NCI-H2029 (cell line): ENCODE measurements around the gene ADARB2.
"Not testable (repeated sequence)": the region's sequence is repeated elsewhere in the genome, so short reads cannot be mapped to it uniquely, and the experiment has no call there.

Experiments
- DNase-seq: peaks from one replicate; lab custom pipeline; 2025; lab: John Stamatoyannopoulos, UW

Gene ADARB2

DNA sequence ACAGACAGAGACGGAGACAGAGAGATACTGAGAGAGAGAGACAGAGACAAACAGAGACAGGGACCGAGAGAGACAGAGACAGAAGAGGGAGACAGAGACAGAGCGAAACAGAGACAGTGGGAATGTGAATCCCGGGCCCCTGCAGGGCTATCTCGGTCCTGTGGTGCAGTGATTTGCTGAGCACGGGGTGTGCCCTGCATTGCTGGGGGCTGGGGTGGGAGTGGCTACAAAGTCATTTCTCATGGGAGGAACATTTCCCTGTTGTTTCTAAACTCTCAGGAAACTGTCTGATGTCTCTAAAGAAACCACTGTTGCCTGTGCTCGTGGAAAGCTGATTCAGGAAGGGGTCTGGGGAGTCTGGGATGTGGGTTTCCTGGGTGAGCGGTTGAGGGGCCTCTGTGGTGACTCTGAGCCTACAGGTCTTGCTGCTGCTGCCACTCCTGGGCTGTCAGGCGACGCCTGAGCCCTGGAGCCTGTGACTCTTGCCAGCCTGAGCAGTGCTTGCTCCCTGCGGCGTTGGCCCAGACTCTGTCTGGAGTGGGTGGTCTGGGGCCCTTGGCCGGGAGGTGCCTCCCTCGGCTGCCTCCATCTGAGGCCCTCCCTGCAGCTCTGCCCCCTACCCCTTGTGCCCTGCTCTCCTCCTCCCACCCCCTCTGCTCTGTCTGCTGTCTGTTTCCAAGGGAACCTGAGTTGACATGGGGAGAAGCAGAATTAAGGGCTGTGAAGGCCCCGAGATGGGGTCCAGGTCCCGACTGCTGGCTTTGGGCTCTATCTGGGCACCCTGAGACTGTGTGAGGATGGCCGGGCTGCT lies 389.2 kb downstream of the ADARB2 start:
- no peak for DNase-seq

DNA sequence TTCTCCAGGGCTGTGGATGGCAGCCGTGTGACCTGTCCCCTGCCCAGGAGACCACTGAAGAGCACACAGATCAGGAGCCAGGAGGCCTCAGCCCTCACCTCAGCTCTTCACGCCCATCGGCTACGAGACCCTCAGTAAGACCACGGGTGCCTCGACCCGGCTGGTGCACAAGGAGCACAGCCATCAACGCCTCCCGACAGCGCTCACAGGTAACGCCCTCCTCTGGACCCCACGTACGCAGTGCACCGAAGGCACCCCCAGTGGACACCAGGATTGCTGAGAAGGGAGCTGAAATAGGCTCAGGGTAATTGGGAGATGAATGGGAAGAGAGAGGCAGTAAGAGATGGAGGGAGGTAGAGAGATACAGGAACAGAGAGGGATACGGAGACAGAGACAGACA lies 389.8 kb downstream of the ADARB2 start:
- DNase-seq, result no peak

DNA sequence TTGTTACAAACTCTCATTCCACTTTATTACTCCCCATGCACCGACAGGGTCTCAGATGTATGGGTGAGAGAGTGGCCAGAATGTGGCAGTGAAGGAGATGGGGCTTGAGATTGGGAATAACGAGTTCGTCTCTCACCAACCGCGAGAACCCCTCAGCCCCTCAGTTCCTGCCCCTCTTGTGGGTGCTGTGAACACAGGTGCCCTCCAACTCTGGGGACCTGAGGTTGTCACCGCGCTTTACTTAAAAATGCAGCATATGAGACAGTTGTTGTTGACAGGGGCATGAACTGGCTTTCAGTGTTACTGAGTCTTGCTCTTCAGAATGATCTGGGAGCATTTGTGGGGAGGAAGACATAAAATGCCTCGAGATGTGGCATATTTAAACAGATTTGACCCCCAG lies 391.1 kb downstream of the ADARB2 start:
- DNase-seq, result no peak

DNA sequence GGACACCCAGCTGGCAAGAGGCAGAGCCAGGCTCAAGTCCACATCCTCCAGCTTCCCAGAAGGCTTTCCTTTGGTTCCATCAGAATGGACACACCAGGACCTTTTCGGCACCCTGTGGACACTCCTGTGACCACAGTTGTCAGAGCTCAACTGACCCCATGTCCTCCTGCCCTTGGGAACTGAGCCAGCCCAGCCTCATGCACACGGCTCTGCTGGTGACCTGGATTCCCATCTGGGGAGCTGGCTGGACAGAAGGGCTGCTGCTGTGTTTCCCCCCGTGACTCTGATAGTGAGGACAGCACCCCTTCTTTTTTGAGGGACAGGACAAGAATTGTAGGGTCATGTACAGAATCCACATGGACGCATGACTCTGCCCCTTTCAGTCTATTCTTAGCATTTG lies 392.0 kb downstream of the ADARB2 start:
- DNase-seq, result no peak

DNA sequence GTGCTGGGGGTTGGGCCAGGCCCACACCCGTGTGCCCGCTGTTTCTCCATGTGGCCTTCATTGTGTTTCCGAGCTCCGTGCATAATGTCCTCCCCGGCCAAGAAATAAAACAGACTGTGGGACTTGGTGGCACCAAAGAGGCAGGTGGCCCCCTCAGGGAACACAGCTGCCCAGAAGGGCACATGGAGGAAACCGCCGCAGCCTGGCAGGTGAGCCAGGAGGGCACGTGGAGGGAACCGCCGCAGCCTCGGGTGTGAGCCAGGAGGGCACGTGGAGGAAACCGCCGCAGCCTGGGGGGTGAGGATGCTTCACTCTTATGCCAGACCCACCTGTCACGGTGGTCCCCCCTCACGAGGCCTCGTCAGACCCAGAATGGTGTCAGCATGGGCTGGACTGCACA lies 392.5 kb downstream of the ADARB2 start:
- DNase-seq, result no peak

DNA sequence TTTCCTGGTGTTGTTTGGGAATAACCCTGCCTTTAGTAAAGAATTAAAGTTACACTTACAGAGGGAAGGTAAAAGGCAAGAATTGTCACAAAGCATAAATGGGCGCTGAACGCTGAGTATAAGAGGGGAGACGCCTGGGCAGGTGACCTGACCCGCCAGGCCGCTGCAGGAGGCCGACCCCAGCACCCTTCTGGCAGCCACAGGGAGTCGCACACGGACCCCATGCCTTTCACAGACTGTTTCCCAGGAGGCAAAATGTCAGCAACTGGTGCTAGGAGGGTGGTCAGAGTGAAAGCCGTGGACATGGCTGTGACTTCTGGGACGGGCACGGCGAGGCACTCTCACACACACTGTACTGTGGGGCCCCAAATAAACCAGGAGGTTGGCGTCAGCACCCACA lies 392.9 kb downstream of the ADARB2 start:
- no peak for DNase-seq

DNA sequence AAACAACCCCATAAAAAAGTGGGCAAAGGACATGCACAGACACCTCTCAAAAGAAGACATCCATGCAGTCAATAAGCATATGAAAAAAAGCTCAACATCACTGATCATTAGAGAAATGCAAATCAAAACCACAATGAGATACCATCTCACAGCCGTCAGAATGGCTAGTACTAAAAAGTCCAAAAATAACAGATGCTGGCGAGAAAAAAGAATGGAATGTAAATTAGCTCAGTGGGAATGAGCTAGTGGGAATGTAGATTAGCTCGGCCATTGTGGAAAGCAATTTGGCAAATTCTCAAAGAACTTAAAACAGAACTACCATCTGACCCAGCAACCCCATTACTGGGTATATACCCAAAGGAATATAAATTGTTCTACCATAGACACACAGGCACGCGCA lies 394.1 kb downstream of the ADARB2 start:
- no peak for DNase-seq

DNA sequence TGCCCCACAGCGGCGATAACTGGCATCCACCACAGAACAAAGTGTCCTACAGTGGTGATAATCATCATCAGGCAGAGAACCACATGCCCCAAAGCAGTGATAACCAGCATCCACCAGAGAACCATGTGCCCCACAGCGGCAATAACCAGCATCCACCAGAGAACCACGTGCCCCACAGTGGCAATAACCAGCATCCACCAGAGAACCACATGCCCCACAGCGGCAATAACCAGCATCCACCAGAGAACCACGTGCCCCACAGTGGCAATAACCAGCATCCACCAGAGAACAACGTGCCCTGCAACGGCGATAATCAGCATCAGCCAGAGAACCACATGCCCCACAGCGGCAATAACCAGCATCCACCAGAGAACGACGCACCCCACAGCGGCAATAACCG lies 396.3 kb downstream of the ADARB2 start:
- not testable (repeated sequence) for DNase-seq

DNA sequence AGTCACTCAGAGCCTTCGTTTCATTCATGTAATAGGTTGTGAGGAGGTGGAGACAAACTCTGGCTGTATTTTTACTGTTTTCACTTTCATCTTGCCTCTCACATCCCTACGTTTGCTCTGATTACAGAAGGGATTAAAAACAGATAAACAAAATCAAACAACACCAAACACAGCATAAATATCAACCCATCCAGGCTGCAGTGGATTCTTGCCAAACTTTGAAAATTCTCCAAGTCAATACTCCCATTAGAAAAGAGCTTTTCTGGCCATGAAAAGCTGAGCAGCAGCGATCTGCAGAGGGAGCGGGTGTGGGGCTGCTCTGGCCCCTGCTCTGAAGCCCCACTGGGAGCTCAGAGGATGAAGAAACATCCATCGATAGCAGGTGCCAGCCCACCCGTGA lies 397.9 kb downstream of the ADARB2 start:
- DNase-seq, result no peak

DNA sequence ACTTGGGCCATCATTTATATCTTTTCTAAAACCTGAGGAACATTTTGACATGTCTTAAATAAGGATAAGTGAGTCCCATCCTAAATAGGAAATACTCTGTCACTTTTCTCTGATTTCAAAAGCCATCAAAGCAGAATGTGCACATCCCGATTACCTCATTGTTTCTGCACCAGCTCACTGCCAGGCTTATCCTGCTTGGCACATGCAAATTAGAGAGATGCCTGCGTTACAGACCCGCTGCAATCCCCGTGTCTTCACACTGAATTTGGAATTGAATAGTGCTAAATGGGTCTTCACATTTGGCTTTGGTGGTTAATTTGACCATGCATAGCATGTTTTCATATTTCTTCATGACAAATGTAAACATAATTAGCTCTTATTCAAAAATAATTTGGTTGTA lies 401.7 kb downstream of the ADARB2 start:
- DNase-seq, result no peak

DNA sequence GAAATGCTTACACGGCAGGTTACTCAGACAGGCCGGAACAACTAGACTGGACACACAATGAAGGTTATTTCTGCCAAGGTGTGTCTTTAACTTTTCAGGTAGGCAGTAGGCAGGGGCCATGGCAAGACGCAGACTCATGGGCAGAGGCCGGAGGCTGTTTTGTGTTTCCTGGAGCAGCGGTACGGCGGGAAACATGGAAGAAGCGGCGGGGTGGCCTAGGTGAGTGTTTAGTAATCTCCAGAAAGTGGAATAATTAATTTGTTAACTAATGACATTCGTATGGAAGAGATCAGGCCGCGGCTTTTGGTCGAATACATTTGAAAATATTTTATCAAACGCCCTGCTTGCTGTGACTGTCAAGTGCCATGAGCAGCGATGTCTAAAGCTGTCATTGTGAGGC lies 403.3 kb downstream of the ADARB2 start:
- no peak for DNase-seq

DNA sequence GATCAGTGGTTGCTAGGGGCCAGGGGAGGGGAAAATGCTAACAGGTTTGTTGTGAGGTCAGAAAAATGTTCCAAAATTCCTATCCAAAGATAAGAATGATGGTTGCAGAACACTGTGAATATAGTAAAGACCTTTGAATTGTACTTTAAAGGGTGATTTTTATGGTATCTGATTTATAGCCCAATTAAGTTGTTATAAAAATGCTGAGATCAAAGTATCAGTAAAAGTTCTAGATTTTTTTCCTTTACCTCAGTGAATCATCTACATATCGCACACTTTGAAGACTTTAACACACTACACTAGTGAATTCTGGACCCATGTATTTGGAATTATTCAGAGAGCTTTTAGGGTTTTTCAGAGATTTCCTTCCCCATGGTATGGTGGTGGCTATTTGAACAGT lies 405.8 kb downstream of the ADARB2 start:
- DNase-seq, result no peak

DNA sequence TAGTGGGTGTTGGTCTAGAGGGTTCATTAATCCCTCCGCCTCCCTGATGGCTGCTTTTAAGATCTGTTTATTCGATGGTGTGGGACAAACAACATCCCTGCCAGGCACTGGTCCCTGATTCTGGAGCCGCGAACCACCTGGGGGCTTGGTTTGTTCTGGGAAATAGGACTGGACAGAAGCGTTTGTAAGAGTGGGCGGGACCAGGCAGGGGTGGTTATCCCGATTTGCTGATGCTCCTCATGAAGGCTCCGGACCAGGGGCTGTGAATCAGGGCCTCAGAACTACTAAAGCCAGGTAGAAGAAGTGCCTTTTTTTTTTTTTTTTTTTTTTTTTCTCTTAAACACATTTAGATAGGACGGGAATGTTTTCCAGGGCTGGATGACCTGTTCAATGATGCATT lies 407.7 kb downstream of the ADARB2 start:
- no peak for DNase-seq

DNA sequence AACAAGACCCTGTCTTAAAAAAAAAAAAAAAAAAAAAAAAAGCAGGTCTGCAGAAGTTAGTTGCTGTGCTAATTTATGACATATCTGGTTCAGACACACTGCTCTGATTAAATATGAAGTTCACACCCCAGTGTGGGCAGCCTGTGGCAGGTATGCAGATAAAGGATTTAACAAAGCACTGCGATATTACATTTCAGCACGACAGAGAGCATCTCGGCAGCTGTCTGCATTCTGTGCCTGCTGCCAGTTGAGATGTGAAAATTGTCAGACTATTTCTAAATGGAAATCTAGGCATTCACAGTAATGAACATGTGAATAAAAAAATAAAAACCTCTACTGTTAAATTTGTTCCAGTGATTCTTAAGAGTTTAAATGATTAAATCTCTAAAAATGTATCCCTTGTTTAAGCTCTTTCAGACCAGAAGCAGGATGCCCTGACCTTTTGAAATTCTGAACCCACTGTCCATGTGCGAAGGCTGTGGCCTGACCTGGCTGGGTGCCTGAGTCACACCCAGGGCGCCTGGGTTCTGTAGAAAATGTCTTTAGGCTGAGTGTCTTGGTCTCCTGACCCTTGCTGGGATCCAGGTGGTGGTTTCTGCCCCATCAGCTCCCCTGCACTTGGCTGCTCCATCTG lies 408.2 kb downstream of the ADARB2 start:
- DNase-seq, result no peak

DNA sequence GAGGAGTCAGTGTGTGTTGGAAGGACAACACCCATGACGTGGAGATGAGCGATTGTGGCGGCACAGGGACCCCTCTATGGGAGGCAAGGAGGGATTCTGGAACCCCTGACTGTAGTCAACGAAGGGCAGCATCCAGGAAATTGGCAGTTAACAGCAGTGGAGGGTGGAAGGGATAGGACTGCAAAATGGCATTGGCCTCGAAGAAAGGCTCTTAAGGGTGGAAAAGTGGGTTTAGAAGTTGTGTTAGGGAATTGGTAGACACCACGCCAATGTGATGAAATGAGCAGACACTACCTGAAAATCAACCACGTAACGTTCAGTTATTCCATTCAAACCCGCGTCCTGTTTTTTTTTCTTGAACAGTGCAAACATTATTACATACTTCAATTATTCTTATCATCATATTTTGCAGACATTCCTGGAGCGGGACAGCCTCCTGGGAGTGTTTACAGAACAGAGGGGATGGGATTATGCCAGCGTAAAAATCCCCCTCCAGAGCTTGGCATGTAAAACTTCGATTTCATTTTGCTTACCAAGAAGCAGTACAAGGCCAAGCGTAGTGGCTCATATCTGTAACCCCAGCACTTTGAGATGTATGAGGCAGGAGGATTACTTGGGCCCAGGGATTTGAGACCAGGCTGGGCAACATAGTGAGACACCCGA lies 409.0 kb downstream of the ADARB2 start:
- no peak for DNase-seq

DNA sequence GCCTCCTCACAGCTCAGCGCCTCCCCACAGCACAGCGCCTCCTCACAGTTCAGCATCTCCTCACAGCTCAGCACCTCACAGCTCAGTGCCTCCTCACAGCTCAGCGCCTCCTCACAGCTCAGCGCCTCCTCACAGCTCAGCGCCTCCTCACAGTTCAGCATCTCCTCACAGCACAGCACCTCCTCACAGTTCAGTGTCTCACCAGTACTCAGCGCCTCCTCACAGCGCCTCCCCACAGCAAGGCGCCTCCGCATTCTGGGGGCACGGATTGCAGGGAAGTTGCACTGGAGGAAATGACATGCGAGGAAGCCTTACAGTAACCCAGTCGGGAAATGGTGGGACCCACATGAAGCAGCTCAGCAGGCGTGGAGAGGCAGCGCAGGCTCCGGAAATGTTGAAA lies 409.6 kb downstream of the ADARB2 start:
- DNase-seq, result no peak

DNA sequence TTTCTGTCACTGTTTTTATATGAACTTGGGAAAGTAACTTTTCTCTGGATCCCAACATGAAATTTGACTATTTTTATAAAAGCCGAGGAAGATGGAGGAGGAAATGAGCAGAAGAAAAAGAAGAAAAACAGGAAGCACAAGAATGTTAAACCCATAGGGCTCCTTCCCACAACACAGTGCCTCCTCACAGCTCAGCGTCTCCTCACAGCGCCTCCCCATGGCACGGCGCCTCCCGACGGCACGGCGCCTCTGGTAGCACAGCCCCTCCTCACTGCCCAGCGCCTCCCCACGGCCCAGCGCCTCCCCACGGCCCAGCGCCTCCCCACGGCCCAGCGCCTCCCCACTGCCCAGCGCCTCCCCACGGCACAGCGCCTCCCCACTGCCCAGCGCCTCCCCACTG lies 410.8 kb downstream of the ADARB2 start:
- not testable (repeated sequence) for DNase-seq

DNA sequence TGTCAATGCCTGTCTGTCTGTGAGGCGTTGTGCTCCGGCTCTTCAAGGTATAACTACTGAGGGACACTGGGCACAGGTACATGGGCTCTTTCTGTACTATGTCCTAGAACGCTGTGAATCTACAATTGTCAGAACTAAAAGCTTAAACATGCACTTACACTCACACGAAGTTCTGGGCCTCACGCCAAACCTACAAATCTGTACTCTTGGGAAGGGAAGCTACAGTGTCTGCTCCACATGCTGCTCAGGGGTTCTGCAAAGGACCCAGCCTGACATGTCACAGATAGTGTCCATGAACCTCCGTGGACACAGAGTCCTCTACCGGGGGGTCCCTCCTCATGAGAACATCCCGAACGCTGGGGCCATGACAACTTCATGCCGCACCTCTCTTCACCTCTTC lies 412.4 kb downstream of the ADARB2 start:
- no peak for DNase-seq

DNA sequence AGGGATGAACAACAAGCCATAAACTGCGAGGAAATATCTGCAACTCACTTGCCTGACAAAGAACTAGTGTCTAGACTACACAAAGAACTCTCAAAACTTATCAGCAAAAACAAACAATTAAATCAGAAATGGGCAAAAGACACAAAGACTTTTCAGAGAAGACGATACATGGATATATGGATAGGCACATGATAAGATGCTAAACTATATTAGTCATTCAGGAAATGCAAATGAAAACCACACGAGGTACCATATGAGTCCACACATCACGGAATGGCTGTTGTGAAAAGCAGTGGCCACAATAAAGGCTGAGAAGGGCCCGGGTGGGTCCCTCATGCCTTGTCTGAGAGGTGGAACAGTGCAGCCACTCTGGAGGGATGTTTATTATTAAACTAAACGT lies 413.4 kb downstream of the ADARB2 start:
- DNase-seq, result no peak

DNA sequence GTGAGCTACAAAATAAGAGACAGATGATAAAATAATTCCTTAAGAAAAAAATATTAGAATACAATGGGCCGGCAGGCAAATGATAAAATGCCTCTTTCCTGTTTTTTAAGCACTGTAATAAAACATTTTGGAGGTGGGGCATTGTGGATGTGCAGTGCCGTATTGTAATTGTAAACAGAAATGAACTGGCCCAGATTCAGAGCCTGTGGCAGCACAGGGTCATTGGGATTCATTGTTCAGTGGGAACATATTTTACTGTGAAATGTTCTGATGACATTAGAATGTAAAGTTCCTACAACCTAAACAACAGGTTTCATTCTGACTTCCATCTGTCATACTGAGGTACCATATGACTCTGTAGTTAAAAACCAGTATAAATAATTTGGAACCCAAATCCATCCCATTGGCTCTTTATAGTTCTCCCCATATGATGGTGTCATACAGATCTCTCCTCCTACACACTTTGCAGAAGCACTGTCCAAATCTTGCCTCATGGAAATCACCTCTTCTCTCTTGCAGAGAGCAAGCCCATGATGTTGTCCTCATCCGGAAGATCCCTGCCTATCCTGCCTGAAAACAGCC lies 416.5 kb downstream of the ADARB2 start:
- DNase-seq, result no peak

DNA sequence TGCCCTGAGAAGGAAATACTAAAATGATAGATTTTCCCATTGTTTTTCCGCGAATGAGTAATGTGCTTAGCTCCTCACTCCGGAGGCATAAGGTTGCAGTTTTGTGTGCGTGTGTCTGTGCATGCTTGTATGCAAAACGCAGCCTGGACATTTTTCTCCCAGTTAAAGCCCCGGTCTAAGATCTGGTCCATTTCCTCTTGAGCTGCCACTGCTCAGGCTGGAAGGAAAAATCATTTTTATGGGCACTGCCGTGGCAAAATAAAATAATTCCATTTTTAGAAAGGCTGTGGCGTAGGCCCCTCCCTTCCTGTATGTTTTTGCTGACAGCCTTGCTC lies 420.5 kb downstream of the ADARB2 start:
- no peak for DNase-seq

DNA sequence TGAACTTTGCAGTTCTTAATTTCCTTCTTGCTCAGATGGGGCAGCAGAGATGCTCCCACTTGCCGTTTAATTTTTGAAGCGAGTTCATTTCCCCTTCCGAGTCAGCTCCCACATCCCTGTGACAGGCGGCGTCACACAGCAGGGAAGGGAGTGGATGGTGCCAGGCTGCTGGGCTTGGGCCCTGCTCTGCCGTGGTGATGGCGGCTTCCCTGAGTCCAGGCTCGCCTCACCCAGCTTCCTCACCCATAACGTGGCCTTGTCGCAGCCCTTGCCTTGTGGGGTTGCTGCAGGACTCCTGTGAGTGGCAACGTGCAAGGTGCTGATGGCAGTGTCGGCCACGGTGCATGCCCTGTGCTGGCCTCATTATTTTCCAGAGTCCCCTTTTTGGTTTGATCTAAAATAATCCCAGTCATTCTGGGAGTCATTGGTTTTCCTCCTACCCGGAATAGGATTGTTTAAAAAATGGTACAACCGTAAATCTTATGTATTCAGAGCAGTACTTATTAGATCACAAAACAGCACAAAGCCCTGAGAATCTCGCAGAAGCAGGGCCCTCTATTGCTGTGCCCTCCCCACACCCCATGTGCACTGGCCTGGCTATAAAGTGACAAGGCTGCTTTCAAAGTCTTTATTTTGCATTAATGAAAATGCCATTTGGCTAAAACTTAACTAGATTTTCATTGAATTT lies 421.1 kb downstream of the ADARB2 start:
- no peak for DNase-seq

DNA sequence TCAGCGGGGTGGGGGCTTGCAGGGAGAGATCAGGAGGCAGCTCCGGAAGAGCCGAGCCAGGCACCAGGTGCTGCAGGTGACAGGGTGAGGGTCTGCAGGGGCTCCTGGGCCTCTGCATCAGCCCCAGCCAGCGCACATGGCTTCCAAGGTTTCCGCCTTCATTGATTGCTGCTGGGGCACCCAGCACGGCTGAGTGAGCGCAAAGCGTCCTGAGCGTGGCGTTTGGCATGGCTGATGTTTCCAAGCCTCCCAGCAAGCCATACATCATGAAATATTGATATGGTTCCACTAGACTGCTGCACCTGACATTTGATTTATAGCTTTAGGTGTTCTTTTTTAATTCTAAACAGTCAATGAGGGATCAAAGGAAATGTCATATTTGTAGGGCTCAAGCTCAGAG lies 422.1 kb downstream of the ADARB2 start:
- DNase-seq, result no peak
